NCI-H128 (cell line): ENCODE measurements around the gene UBALD1.

ENCODE experiments used
- DNase-seq: peaks from one replicate; lab custom pipeline; 2025; ENCODE audit not compliant: unreplicated experiment; lab: John Stamatoyannopoulos, UW

The UBALD1 gene

DNA sequence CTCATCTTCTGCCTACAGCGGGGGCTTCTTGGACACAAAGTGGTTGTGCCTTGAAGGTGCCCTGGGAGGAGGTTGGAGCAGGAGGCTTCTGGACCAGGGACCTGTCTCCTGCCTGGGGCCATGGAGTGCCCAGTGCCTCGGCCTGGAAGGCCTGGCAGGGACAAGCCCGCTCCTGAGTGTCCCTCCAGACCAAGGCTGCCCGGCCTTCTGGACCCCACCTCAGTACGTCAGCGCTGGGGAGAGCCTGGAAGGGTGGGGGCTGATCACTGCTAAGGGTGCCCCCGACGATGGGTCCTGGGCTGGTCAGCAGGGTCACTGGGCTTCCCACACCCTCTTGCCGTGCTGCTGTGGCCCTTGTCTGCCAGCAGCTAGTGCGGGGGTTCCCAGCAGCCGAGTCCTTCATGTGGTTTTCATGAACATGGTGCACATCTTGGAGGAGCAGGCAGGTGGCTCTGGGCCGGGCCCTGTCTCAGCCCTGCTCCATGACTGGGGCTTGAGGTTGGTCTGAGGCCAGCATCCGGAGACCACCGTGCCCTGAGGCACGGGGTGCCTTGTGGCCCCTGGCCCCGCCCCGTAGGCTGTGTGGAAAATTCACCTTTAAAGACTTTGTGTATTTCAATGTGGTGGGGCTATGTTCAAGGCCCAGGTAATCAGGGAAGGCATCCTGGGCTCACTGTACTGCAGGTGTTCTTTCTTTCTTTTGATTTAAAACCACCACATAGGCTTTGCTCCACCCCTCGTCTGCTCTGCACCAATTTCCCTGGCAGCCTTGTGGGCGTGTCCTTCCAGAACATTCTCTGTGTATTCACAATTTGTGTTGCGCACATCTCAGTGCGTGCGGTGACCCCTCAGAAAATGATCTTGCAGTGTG lies 32.3 kb upstream of the UBALD1 start:
- no peak for DNase-seq

DNA sequence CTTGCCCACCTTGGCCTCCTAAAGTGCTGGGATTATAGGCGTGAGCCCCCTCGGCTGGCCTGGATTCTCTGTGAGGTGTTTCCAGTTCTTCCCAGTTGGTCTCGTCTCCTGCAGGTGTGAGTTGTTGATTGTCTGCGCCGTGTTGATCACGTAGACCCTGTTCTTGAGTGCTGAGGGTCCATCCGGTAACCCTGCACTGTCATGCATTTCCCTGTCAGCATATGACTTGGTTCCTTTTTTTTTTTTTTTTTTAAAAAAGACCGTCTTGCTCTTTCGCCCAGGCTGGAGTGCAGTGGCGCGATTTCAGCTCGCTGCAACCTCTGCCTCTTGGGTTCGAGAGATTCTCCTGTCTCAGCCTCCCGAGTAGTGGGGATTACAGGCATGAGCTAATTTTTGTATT lies 27.2 kb upstream of the UBALD1 start:
- no peak for DNase-seq

DNA sequence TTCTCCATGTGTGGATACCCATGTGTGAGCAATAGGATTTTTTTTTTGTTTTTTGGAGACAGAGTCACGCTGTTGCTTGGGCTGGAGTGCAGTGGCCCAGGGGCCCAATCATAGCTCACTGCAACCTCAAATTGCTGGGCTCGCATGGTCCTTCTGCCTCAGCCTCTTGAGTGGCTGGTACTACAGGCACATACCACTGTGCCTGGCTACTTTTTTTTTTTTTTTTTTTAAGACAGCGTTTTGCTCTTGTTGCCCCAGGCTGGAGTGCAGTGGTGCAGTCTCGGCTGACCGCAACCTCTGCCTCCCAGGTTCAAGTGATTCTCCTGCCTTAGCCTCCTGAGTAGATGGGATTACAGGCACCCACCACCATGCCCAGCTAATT lies 26.6 kb upstream of the UBALD1 start:
- no peak for DNase-seq

DNA sequence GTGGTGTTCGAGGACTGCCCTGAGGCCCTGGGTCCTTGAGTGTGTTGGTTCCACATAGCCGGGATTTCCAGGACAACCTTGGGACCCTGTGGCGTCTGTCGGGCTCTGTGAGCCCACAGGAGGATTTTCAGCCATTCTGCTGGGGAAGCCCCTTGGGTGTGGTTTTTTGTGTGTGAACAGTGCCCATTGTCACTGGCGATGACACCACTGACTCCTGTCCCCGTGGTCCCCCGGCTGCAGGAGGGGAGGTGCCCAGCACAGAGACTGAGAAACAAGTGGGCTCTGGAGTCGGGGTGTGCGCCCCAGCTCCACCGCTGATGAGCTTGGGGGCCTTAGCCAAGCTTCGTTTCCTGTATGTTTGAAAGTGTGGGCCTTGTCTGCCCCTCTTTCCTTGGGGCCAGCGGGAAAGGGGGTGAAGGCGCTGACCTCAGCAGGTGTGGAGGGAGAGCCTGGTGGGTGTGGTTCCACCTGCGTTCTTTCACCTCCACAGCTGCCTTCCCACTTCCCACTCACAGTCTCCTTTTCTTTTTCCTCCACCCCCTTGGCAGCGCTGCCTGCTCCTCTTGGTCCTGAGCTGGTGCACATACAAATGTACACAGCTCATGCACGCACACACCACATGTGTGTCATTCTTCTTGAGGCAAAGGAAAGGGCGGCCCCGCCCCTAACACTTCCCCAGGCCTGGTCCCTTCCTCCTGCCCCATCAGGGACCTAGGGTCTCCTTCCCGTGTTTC lies 26.1 kb upstream of the UBALD1 start:
- DNase-seq, result no peak

DNA sequence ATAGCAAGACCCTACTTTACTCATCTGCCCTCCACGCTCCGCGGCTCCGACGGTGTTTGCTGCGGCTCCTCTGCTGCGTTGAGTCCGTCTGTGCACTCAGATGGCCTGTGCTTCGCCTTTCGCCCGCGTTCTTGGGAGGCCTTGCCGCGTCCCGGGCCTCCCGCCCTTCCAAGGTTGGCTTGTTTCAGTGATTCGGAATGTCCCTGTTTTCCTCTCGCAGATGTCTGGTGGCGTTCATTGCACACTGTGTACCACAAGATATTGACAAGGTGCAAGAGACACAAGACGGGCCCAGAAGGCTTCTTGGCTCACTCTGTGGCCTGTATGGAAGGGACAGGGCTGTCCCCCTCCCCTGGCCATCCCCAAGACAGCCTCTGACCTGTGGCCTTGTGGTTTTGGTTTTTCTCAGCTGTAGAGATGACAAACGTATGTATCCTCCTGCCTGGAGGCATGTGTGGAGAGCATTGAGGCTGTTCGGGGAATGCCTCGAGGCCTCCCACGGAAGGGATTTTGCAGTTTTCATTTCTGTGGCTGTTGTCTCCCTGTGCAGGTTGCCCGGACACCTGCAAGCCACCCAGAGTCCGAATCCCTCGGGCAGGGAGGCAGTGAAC lies 25.3 kb upstream of the UBALD1 start:
- no peak for DNase-seq

DNA sequence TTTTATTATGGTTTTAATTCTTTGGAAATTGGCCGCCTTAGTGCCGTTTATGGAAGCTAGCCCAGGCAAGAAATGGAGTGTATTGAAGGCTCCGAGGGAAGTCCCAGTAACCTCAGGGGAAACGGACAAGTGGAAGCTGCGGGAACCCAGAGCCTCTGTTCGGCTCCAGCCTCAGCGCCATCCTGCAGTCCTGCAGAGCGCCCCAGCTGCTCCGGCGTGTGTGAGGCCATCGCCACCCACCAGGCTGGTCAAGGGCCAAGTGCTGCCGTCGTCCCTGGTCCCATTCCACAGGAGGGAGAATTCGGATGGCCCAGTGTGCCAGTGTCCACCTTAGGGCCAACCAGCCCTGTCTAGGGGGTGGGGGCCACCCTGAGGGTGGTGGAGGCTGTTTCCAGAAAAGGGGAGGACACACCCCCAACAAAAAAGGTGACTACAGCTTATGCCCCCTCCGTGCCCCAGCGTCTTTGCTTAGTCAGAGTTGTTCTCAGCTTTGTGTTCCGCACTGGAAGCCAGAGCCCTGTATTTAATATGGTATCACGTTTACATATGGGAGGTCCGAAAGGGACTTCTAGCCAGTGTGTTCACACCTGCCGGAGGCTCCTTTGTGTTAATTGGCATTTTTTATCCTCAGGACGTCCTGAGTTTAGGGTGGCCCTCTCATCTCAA lies 22.9 kb upstream of the UBALD1 start:
- no peak for DNase-seq

DNA sequence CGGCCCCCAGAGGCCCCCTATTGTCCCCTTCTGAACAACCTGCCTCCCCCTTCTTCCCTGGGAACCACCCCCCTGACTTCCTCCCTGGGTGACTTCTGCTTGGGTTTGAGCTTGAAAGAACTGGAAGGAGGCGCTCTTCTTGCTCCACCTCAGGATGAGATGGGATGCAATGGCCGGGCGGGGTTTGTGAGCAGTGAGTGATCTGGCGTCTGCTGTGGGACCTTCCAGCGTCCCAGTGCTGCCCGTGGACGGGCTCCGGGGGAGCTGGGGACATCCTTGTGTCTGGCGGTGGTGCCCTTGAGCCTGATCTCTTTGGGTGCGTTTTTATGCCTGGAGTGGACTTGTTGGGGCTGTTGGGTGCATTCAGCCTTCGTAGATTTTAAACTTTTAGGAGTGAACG lies 21.5 kb upstream of the UBALD1 start:
- no peak for DNase-seq

DNA sequence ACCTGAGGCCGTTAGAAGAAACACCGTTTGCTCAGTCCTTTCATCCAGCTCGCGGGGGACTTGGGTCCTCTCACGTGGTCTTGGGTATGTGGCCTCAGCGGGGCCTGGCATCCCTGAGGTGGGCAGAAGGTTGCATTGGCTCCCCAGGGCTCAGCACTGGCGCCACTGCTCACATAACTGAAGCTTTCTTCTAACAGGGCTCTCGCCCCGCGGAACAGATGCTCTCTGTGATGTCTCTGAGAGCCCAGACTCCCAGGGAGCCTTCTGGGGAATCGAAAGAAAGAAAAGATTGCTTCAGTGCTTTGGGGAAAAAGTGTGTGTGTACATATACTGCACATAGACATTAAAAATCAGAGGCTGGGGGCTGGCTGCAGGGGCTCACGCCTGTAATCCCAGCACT lies 20.1 kb upstream of the UBALD1 start:
- no peak for DNase-seq

DNA sequence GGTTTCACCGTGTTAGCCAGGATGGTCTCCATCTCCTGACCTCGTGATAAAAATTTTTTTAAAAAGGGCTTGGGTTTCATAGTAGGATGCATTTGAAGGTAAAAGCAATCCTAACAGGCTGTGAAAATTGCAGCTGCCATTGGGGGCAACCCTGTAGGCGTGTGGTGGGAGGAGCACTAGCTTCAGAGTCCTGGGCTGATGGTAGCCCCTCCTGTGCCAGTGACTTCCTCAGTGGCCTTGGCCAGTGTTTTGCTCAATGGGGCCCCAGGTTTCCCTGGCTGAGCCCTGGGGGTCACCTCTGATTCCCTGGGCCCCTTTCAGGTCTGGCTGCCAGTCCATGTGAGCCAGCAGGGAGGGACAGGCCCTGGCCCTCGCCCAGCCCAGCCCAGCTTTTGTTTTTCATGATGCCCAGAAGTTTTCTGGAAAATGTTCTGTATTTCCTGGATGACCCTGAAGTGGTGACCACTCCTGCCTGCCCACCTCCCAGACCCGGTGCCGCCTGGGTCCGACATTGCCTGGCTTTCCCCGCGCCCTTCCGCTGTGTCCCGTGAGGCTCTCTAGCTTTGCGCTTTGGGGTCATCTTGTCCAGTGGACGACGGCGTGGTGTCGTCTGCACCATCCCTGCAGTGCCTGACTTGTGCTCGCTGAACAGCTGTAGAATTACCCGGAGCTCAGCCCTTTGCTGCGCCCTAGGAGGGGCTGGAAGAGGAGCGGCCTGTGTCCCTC lies 19.4 kb upstream of the UBALD1 start:
- DNase-seq, result no peak

DNA sequence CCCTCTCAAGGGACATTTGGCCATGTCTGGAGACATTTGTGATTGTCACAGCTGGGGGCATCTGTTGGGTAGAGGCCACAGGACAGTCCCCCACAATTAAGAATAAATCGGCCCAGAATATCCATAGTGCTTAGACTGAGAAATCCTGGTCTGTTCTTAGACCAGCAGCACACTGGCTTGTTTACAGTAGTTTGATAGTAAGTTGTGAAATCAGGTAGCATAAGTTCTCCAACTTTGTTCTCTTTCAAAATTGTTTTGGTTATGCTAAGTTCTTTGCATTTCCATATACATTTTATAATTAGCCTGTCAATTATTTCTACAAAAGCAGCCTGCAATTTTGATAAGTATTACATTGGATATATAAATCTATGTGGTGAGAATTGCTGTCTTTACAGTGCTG lies 16.8 kb upstream of the UBALD1 start:
- no peak for DNase-seq

DNA sequence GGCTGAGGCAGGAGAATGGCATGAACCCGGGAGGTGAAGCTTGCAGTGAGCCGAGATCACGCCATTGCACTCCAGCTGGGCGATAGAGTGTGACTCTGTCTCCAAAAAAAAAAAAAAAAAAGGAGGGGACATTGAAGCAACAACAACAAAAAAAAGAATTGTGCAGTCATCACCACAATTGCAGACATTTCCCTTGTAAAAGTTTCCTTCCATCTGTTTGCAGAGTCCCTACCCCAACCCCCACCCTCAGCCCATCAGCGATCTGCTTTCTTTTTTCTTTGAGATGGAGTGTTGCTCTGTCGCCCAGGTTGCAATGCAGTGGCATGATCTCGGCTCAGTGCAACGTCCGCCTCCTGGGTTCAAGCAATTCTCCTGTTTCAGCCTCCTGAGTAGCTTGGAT lies 13.6 kb upstream of the UBALD1 start:
- DNase-seq, result no peak

DNA sequence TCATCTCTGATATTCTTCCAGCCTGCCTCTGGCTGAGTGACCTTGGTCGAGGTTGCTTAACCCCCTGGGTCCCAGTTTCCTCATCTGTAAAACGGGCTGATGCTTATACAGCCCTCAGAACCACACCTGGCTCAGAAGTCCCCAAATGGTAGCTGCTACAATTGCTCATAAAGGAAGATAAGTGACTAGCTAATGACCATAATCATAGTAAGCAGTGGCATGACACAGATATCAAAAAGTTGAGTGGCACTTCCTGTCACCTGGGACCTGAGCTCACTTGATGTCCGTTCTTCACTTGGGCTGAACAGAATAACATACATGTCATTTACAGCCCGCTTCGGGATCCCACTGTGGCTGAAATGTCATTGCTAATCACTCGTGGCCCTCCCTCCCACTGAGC lies 11.7 kb upstream of the UBALD1 start:
- DNase-seq, result no peak

DNA sequence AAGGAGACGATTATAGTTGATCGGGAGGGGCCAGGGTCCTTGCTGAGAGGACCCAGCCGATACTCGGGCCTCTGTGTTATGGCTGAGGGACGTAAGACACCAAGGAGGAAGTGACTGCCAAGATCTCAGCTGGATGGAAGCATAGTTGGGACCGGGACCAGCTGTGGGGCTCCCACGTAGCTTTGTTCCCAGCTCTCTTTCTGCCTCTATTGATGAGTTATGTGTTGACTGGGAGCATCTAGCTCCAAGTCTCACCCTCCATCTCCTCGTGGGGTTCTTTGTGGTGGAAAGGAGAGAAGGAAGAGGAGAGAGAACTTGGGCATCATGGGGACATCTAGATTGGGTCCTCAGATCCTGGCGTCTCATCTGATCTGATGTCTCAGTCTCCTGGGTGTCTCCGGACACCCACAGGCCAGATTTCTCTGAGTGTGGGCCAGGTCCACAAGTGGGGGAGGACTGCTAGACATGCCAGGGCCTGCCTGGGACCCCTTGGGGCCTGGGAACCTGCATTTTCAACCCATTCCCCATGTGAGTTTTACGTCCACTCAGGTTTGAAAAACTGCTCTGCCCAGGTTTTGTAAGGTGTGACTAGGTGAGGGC lies 11.0 kb upstream of the UBALD1 start:
- DNase-seq, result no peak

DNA sequence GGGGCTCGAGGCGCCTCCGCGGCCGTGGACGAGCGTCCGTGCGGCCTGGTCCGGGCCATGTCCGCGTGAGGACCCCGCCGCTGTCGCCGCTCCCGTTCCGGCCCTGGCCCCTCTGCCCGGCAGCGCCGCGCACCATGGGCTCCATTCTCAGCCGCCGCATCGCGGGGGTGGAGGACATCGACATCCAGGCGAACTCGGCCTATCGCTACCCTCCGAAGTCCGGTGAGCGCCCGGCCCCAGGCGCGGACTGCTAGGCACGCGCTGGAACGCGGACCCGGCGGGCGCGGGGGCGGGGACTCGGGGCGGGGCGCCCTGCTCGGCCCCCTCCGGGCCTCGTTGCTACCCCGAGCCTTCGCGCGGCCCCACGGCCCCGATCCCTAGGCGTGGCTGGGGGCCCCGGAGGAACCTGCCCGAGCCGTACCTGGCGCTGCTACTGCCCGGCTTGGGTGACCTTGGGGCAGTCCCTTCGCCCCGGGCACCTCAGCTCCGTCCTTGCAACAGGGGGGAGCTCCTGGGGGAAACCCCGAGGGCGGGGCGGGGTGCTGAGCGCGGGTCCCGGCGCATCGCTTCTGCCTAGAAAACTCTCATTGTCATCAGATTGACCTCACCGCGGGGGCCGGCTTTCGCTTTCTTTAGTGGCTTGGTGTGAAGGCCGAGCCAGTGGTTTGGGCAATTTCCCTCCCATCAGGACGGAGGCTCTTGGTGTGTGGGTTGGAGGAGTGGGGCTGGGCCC lies 10.3 kb upstream of the UBALD1 start:
- DNase-seq, result no peak

DNA sequence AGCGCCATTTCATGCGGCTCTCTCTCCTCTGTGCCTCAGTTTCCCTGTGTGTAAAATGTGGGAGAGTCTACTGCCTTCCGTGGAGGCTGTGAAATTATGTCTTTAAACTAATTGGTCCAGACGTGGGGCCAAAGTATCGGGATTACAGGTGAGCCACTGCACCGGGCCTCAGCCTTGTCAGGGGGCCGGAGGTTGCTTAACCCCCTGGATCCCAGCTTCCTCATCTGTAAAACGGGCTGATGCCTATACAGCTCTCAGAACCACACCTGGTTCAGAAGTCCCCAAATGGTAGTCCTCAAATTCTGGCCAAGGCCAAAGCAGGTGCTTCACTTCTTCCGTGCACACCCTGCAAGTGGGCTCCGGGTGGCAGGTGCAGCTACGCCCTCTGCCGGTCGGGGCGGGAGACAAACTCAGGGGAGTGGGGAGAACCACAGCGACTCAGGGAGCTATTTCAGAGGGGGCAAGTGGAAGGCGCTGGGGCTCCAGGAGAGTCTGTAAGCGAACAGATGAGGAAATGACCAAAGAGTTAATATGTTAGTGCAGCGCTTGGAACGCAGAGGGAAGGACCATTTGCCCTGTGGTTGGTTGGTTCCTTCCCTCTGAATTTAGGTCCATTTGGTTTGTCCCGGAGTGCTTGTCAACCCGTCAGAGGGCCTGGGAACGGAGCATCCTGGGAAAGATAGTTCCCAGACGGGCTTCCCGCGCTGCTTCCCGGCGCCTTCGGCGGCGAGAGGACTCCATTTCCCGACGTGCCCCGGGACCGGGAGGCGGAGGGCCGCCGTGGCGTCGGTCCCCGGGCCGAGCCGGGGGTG lies 9.5 kb upstream of the UBALD1 start, which contains the start of gene MGRN1:
MGRN1 (plus strand) TSS at position 812 of the 812 bp plus-strand sequence. CDS start 135 bp downstream, outside the sequence.
- peak; percentile 87 for DNase-seq

DNA sequence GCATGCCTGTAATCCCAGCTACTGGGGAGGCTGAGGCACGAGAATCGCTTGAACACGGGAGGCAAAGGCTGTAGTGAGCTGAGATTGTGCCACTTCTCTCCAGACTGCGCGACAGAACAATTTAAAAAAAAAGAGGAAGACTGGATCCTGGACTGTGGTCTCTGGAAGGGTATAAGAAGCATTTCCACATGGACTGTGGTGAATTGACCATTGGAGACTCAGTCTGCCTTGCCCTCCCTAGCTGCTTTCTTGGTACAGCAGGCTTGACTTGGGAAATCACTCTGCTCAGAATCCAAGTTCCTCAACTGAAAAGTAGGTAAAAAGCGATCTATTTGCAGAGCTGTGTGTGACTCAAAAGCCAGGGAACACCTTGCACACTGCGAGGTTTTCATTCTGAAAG lies 8.9 kb upstream of the UBALD1 start:
- DNase-seq, result no peak

DNA sequence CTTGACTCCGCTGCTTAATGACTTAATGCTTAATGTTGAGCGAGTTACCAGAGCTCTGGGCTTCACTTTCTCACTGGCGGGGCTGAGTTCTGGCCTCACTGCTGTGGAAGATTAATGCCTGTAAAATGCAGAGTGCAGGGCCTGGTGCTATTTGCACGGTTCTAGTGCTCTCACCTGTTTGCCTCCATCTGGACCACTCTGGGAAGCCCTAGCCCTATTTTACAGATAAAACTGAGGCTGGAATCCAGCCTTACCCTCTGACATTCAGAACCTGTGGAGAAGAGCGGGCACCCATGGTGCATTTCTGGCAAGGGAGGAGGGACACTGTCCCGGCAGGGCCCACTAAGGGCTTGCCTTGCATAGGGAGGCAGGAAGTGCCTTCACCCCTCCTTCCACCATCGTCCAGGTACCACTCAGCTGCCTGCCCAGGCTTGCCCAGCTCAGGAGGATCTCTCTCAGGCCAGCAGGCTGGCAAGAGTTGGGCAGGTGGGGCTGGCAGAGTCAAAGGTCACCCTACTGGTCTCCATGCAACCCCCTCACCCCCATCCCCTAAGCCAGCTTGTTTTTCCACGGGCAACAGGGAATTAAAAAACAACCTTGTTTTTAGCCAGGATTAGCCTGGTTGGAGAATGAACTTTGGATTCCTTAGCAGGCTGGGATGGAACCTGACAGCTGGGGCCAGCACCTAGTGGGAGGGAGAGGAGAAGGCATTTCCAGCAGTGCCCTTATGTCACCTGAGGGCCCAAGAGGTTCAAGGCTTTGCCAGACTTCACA lies 4.1 kb upstream of the UBALD1 start:
- DNase-seq, result no peak

DNA sequence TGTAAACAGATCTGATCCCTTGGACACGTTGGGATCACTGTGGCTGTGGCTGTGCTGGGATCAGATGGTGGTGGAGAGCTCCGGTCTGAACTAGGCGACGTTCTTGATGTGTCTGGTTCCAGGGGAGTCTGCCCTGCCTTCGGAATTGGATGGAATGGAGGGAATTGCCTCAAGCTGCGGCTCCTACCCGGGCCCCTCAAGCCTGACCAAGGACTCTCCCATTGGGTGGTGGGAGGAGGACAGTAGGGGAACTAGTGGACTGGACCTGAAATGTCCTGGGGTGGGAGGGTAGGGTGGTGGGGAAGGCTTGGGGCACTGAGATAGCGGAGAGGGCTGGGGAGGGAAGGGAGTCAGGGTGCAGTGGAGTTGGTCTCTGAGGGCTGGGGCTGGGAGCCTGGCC lies 3.2 kb upstream of the UBALD1 start:
- no peak for DNase-seq
